Activated naive CD8-positive, alpha-beta T cell (primary cell): ENCODE results near the gene TMEM82.

Source experiments
- H3K27ac Mint-ChIP-seq: one replicate; pipeline ENCODE4 v1.8.0; 2021; ENCODE audit warnings: mixed read lengths
- H3K27me3 Mint-ChIP-seq: one replicate; pipeline ENCODE4 v1.8.0; 2021; ENCODE audit warnings: mixed read lengths
- H3K36me3 Mint-ChIP-seq: one replicate; pipeline ENCODE4 v1.8.0; 2021; ENCODE audit warnings: mixed read lengths
- H3K4me1 Mint-ChIP-seq: one replicate; pipeline ENCODE4 v1.8.0; 2021; ENCODE audit warnings: low read depth, mixed read lengths
- H3K4me3 Mint-ChIP-seq: one replicate; pipeline ENCODE4 v1.8.0; 2021; ENCODE audit warnings: mild to moderate bottlenecking, mixed read lengths
- H3K9me3 Mint-ChIP-seq: one replicate; pipeline ENCODE4 v1.8.0; 2021; ENCODE audit warnings: low read depth, mixed read lengths

Gene TMEM82

DNA sequence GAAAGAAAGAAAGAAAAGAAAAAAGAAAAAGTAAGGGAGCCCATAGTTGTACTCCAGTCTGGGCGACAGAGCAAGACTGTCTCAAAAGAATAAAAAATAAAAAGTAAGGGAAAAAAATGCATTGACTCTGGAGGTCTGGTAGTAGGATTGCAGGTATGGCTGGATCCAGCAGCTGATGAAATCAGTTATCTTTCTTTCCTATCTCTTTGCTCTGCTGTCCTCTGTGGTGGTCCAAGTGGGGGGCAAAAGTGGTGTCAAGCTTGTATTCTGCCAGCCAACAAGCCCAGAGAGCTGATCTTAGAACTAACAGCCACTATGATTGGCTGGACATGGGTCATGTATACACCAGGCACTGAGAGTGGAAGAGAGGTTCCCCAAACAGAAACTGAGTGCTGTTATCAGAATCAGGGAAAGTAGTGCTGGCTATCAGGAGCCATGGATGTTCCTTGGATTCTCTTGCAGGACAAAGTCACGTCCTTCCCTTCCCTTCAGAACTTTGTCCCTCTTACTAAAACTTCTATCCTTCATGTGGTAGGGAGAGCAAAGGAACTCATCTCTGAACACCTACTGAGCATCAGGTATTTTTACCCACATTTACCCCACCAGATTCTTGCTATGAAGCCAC, 12.8 kb downstream of the TMEM82 start:
- no peak overlapping the region for H3K4me3 Mint-ChIP-seq
- H3K9me3 Mint-ChIP-seq: no peaks in the 10 kb centered on the region
- peaks cover 16% of the 10 kb centered on the region for H3K27me3 Mint-ChIP-seq
- peaks cover 15% of the 10 kb centered on the region for H3K4me1 Mint-ChIP-seq
- no peaks in the 10 kb centered on the region for H3K36me3 Mint-ChIP-seq
- no peak overlapping the region for H3K27ac Mint-ChIP-seq

DNA sequence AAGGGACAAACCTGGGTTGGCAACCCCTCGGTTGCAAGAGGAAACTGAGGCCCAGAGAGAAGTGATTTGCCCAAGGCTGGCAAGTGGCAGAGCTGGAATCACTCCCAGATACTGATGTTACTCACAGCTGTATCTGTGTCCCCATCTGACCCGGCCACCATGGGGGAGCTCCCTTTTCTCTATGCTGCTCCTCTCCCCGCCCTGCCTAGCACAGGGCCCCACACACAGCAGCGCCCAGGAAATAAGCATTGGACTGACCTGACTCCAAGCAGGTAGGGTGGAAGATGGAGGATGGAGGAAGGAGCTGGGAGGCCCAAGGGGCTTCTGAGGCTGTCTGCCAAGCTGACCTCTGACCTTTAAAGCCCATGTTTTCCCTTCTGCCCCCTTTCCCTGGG, 13.3 kb downstream of the TMEM82 start:
- no peaks in the 10 kb centered on the region for H3K36me3 Mint-ChIP-seq
- peaks cover 15% of the 10 kb centered on the region for H3K4me1 Mint-ChIP-seq
- no peak overlapping the region for H3K4me3 Mint-ChIP-seq
- no peaks in the 10 kb centered on the region for H3K9me3 Mint-ChIP-seq
- no peak overlapping the region for H3K27ac Mint-ChIP-seq
- peaks cover 16% of the 10 kb centered on the region for H3K27me3 Mint-ChIP-seq

DNA sequence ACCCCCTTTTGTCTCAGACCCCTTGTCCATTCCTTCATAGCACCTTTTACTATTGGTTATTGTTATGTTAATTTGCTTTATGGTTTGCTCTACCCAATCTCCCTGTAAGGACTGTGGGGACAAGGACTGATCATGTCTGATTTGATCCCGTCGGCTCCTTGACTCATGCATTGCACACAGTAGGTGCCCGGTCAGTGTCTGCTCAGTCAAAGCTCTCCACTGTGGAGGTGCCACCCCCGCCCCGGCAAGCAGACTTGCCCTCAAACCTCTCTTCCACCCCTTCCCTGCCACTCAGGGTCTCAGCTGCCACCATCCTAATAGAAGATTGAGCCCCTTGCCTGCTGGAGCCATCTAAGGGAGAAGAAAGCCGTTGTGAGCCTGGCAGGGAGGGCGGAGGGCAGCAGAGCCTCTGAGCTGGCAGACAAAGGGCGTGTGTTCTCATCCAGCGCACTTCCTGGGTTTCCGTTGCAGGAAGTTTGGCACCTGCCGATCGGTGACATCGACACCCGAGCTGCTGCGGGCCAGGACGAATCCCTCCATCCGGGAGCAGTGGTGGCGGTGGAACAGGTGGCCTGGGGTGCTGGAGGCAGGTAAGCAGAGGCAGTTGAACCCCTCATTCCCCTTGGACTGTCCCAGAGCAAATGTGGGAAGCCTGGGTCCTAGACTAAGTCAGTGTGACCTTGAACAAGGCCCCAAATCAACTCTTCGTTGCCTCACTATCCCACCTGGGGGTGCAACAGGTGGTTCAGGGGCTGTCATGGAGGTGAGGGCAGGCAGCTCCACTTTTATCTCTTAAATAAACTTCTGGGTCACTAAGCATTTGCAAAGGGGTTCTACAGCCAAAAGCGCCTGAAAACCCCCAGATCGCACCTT, 14.1 kb downstream of the TMEM82 start:
- Mint-ChIP-seq H3K4me3 (no peak overlapping the region), H3K36me3 (no peaks in the 10 kb centered on the region), H3K4me1 (peaks cover 15% of the 10 kb centered on the region), H3K27me3 (peaks cover 17% of the 10 kb centered on the region), H3K9me3 (no peaks in the 10 kb centered on the region), H3K27ac (no peak overlapping the region)

DNA sequence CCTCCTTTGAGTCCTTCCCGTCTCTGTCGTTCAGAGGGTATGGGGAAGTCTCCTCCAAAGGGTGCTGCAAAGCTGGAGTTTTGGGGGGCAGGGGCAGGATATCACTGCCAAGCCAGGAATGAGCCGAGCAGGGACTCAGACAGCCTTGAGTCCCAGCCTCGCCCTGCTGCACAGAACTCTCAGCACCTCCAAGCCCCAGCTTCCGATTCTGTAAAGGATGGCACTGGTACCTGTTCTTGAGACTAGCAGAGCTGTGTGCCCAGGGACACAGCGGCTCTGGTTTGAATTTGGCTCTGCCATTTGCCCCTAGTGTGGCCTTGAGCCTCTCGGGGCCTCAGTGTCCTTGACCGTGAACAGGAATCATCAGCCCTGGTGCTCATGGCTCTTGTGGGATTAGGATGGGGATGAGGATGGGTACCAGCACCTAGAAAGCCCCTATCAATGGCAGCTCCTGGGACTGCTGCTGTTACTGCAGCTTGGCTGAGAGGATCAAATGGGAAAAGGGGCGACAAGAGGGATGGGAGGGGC, 14.8 kb downstream of the TMEM82 start:
- Mint-ChIP-seq H3K4me3 (peak overlapping the region; percentile 19), H3K27ac (no peak overlapping the region), H3K36me3 (no peaks in the 10 kb centered on the region), H3K9me3 (no peaks in the 10 kb centered on the region), H3K27me3 (peaks cover 18% of the 10 kb centered on the region), H3K4me1 (peaks cover 15% of the 10 kb centered on the region)

DNA sequence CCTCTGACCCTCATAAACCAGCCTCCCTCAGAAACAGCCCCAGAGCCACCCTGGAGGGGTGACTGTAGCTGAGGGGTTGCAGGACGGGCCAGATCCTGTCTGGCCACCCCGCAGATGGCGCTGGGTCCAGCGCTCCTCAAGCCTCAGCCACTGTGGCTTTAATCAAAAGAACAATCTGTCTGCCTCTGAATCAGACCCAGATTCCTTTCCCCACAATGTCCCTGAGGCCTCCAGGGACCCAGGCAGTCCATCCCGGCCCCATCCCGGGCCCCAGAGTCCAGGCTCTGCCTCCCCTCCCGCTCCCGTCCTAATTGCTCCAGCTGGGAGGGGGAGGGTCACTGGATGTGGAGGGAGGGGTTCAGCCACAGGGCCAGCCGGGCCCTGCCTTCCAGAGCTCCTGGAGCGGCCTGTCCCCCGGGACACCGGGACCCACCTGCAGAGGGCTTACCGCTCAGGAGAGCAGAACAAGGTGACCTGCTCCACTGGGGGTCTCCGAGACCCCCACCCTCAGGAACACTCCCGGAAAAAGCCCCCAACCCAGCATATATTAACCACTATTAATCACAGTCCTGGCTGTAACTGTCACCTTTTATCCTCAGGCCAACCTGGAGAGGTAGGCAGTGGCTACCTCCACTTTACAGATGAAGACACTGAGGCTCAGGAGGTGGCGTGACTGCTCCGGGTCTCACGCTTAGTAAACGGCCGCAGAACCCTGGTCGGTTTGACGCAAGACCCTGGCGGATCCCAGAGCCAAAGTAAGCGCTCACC, 15.5 kb downstream of the TMEM82 start:
- Mint-ChIP-seq H3K27me3 (peaks cover 20% of the 10 kb centered on the region), H3K27ac (no peak overlapping the region), H3K9me3 (no peaks in the 10 kb centered on the region), H3K36me3 (no peaks in the 10 kb centered on the region), H3K4me1 (peaks cover 15% of the 10 kb centered on the region), H3K4me3 (peak overlapping the region; percentile 82)

DNA sequence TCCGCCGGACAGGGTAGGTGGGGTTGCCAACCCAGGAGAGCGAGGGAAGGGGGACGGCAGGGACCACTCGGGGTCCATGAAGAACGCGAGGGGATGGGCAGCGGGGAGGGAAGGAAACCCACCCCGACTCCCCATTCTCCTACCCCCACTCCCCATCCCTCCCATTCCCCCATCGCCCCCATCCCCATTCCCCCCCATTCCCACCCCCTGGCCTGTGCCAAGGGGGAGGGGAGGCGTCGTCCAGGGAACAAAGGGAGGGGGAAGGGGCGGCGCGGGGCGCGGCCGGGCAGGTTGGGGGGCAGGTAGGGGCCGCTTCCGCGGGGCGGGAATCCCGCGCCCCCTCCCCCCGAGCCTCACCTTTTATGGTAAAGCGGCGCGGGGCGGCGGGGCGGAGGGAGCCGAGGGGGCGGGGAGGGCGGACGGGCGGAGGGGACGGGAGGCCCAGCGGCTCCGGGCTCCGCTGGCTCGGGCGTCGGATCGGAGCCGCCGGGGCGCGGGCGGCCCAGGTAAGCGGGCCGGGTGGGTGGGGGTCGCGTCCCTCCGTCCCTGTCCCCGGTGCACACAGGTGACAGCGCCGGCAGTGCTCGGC, 16.1 kb downstream of the TMEM82 start, which contains the start of gene FBLIM1:
Gene FBLIM1 (plus strand): TSS at position 453 of the 589 bp plus-strand sequence. CDS start 6,189 bp downstream, outside the sequence.
- Mint-ChIP-seq H3K36me3 (no peaks in the 10 kb centered on the region), H3K4me1 (peaks cover 15% of the 10 kb centered on the region), H3K27ac (no peak within 1 kb of the TSS), H3K9me3 (no peaks in the 10 kb centered on the region), H3K27me3 (peaks cover 20% of the 10 kb centered on the region), H3K4me3 (peak within 1 kb of the TSS; percentile 82)

DNA sequence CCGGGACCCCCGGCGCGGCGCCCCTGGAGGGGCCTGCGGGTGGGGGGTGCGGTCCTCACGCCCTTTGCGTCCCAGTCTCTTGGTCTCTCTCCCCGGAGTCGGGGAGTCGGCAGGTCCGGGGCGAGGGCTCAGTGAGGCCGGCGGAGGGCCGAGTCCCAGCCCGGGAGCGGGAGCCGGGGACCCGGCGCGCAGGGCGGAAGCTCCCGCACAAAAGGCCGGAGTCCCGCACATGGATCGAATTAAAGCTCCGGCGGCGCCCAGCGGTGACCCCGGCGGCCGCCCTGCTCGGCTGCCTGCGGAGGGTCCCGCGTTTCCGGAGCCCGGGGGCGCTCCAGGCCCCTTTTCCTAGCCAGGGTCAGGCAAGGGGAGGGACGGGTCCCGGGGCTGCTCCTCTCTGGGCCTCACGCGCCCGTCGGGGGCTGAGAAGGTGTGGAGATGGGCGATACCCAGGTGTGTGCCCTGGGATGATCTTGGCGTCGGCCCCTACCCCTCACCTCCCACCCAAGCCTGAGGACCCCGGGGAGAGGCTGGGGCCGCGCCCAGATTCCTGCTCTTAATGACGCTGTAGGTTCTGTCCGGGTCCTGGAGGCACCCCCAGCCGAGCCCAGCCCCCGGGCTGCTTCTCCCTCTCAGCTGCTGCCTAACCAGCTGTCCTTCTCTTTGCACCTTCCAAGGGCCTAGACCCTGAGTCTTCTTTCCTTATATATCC, 16.8 kb downstream of the TMEM82 start:
- Mint-ChIP-seq H3K4me3 (peak overlapping the region; percentile 59), H3K27me3 (peaks cover 20% of the 10 kb centered on the region), H3K36me3 (no peaks in the 10 kb centered on the region), H3K27ac (no peak overlapping the region), H3K4me1 (peaks cover 15% of the 10 kb centered on the region), H3K9me3 (no peaks in the 10 kb centered on the region)

DNA sequence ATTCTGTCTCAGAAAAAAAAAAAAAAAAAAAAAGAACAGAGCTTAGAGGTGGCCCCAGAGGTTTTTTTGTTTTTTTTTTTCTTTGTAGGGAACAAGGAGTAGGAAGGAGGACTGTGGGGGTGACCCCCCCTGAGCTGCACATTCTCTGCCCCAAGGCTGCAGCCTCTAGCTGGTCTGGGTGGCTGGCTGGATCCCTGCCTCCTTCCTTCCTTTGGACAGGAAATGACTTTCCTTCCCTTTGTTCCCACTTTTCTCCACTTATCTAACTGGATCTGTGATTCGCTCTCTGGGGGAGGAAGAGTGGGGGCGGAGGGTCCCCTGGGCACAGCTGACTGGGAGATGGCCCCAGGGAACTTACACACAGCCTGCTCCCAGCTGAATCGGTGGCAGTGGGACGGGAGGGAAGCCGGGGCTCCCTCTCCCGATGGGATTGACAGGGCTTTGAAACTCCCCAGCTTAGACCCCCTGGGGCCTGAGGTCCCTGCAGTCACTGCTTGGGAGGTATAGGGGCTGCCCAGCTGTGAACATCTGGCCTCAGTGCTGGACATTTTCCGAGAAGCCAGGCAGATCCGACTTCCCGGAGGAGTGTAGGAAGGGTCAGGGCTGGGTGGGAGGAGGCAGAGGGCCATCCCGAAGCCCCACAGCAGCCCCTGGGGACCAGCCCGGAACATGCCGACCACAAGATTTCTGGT, 18.4 kb downstream of the TMEM82 start:
- Mint-ChIP-seq H3K4me3 (no peak overlapping the region), H3K9me3 (no peaks in the 10 kb centered on the region), H3K36me3 (no peaks in the 10 kb centered on the region), H3K27me3 (peaks cover 17% of the 10 kb centered on the region), H3K4me1 (peaks cover 15% of the 10 kb centered on the region), H3K27ac (no peak overlapping the region)

DNA sequence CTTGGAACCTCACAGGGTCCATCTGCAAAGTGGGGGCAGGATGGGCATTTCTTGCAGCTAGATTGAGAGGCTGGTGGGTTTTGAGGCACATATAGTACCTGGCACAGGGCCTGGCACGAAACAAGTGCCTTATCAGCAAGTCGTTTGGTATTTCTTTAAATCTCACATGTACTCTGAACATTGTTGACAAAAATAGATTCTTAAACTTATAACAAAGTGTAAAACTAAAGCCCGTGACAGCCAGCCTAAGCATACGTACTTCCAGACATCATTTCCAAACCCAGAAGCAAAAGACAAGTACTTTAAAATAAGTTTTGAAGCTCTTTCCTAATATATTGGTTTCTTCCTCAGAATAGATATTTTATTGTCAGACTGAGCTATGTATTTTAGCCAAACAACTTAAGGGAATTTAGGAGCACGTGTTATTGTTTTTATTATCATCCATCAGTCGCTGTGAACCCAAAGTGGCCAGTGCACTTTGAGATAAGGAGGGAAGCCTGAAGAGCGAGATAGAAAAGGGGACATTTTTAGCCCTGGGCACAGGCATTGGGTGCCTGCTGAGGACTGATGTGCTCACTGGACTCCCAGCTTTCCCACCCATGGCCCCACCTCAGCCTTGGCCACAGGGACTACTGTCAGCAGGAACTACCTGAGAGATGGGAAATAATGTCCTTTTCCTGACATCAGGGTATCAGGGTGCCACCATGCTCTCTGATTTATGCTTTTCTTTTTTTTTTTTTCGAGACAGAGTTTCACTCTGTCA, 19.2 kb downstream of the TMEM82 start:
- Mint-ChIP-seq H3K4me3 (no peak overlapping the region), H3K27me3 (peaks cover 13% of the 10 kb centered on the region), H3K9me3 (no peaks in the 10 kb centered on the region), H3K4me1 (peaks cover 11% of the 10 kb centered on the region), H3K27ac (no peak overlapping the region), H3K36me3 (no peaks in the 10 kb centered on the region)

DNA sequence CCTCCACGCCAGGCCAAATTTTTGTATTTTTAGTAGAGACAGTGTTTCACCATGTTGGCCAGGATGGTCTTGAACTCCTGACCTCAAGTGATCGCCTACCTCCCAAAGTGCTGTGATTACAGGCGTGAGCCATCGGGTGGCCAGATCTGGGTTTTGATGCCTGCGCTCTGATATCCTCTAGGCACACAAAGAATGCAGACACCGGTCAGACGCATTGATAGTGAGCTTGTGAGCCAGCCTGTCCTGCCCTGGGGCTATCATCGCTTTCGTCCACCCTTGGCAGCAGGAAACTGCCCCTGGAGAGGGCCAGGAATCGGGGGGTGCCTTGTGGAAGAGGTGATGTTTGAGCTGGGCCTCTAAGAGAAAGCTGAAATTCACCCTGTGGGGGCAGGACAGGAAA, 20.2 kb downstream of the TMEM82 start:
- no peaks in the 10 kb centered on the region for H3K9me3 Mint-ChIP-seq
- no peaks in the 10 kb centered on the region for H3K36me3 Mint-ChIP-seq
- H3K4me3 Mint-ChIP-seq: no peak overlapping the region
- peak overlapping the region; percentile 34 for H3K27ac Mint-ChIP-seq
- peaks cover 11% of the 10 kb centered on the region for H3K27me3 Mint-ChIP-seq
- H3K4me1 Mint-ChIP-seq: peaks cover 3% of the 10 kb centered on the region

DNA sequence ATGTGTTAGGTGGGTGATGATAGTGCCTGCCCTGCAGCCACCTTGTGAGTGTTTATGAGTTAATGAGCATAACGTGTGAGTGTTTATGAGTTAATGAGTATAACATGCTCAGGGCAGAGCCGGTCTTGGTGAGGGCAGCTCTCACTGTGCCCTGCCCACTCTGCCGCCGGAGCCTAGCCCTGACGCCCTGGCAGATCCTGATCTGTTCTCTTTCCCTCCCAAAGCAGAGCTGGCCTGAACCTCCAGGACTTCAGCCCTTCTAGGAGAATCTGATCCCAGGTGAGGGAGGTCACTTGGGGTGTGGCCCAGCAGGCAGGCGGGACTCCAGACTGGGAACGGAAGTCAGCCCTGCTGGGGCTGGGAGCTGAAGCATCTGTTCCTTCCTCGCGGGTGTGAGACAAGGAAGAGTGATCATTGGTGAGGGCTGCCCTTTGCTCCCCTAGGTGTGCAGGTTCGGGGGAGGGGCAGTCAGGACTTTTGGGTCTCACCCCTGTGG, 22.0 kb downstream of the TMEM82 start:
- H3K9me3 Mint-ChIP-seq: no peaks in the 10 kb centered on the region
- no peak overlapping the region for H3K4me3 Mint-ChIP-seq
- no peaks in the 10 kb centered on the region for H3K4me1 Mint-ChIP-seq
- H3K27me3 Mint-ChIP-seq: peaks cover 11% of the 10 kb centered on the region
- H3K36me3 Mint-ChIP-seq: no peaks in the 10 kb centered on the region
- no peak overlapping the region for H3K27ac Mint-ChIP-seq

DNA sequence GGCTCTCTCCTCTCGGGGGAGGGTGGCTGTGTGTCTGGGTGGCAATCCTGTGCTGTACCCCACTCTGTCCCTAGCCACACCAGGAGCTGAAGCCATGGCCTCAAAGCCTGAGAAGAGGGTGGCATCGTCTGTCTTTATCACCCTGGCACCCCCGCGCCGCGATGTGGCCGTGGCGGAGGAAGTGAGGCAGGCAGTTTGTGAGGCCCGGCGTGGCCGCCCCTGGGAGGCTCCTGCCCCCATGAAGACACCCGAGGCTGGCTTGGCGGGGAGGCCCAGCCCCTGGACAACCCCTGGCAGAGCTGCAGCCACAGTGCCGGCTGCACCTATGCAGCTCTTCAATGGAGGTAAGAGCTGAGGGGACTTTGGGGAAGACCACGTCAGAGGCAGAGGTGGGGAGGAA, 22.6 kb downstream of the TMEM82 start:
- Mint-ChIP-seq H3K9me3 (no peaks in the 10 kb centered on the region), H3K27me3 (peaks cover 8% of the 10 kb centered on the region), H3K27ac (no peak overlapping the region), H3K4me3 (no peak overlapping the region), H3K36me3 (no peaks in the 10 kb centered on the region), H3K4me1 (no peaks in the 10 kb centered on the region)
